GM18951 (cell line): Measurements from ENCODE around the gene CX3CL1.
"Not testable (repeated sequence)": the region's sequence is repeated elsewhere in the genome, so short reads cannot be mapped to it uniquely, and the experiment has no call there.

ENCODE experiments used
- POLR2A ChIP-seq: IDR thresholded peaks from 4 replicates; pipeline ENCODE4 v1.6.1; 2011; ENCODE audit warnings: mild to moderate bottlenecking; ENCODE audit not compliant: insufficient read length, insufficient read depth; ENCODE audit errors: extremely low read depth
- in situ Hi-C: fragments of 300-500 bp; cut with MboI; formaldehyde crosslinking; loops from one replicate; pipeline ENCODE4 v1.12.0; 2022; ENCODE audit warnings: low sequenced_read_pairs, mixed read lengths, inconsistent platforms; ENCODE audit not compliant: unreplicated experiment

The CX3CL1 gene

DNA sequence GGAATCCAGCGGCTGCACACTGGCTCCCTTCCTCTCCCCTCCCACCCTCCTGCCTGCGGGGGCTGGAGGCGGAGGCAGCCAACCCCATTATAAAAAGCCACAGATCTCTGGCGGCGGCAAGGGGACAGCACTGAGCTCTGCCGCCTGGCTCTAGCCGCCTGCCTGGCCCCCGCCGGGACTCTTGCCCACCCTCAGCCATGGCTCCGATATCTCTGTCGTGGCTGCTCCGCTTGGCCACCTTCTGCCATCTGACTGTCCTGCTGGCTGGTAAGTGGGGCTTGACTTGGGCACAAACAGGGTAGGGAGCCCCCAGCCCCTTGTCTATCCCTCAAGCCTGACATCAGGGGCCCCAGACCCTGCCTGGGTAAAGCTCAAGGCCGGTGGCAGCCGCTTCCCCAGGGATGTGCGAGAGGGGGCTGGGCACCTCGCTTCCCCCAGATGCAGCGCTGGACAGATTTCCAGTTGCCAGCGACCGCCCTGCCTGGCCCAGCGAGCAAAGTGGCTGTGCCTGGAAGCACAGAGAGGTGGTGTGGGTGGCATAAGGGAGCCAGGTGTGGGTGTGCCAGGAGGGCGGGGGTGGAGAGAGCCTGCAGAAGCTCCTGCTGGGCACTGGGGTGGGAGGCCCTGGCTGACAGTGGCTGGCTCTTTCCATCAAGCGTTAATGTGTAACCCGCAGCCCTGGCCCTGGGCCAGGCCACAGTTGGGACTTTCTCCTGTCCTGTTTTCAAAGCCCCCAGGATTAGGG lies at the start of gene CX3CL1:
Gene CX3CL1, plus strand, starts transcription at position 119 of the 745 bp plus-strand sequence. Its CDS starts 79 bp downstream, at position 198.
- in situ Hi-C loops: no loop called here
- TF ChIP-seq POLR2A: no peak

DNA sequence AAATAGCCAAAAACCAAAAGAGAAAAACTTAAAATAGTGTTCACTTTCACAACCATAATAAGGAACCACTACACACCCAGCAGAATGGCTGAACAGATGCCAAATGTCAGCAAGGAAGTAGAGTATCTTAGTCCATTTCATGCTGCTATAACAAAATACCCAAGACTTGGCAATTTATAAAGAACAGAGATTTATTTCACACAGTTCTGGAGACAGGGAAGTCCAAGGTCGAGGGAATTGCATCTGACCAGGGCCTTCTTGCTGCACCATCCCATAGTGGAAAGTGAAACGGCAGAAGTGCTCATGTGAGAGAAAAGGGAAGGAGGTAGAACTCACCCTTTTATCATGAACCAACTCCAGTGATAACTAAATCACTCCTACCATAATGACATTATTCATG lies 47.5 kb upstream of the CX3CL1 start:
- no peak for TF ChIP-seq POLR2A
- in situ Hi-C loops: no loop called here

DNA sequence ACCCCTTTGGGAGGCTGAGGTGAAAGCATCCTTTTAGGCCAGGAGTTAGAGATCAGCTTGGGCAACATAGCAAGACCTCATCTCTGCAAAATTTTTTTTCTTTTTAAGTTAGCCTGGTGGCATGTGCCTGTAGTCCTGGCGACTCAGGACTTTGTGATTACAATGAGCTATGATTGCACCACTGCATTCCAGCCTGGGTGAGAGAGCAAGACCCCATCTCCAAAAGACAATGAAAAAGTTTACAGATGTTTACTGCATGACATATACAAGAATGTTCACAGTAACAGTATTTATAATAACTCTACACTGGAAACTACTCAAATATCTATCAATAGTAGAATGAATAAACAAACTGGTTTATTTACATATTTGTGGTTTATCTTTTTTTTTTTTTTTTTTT lies 46.8 kb upstream of the CX3CL1 start:
- in situ Hi-C loops: no loop called here
- no peak for TF ChIP-seq POLR2A

DNA sequence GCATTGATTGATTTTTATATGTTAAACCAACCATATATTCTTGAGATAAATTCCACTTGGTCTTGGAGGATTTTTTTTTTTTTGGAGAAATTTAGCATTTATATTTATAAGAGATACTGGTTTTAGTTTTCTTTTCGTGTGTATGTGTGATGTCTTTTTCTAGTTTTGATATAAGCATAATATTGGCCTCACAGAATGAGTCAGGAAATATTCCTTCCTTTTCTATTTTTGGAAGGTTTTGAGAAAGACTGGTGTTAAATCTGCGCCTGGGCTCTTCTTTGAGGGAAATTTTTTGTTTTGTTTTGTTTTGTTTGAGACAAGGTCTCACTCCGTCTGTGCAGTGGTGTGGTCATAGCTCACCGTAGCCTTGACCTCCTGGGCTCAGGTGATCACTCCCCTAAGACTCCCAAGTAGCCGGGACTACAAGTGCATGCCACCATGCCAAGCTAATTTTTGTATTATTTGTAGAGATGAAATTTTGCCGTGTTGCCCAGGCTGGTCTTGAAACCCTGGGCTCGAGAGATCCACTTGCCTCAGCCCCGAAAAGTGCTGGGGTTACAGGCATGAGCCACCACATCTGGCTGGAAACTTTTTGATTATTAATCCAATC lies 42.5 kb upstream of the CX3CL1 start:
- TF ChIP-seq POLR2A: no peak
- in situ Hi-C loops: no loop called here

DNA sequence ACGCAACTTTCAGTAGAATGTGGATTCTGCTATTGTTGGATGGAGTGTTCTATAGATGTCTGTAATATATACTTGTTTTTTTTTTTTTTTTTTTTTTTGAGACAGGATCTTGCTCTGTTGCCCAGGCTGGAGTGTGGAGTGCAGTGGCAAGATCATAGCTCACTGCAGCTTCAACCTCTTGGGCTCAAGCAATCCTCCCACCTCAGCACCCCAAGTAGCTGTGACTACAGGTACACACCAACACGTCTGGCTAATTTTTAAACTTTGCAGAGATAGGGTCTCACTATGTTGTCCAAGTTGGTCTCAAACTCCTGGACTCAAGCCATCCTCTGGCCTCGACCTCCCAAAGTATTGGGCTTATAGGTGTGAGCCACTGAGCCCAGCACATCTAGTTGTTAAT lies 40.9 kb upstream of the CX3CL1 start:
- TF ChIP-seq POLR2A: no peak
- in situ Hi-C loops: no loop called here

DNA sequence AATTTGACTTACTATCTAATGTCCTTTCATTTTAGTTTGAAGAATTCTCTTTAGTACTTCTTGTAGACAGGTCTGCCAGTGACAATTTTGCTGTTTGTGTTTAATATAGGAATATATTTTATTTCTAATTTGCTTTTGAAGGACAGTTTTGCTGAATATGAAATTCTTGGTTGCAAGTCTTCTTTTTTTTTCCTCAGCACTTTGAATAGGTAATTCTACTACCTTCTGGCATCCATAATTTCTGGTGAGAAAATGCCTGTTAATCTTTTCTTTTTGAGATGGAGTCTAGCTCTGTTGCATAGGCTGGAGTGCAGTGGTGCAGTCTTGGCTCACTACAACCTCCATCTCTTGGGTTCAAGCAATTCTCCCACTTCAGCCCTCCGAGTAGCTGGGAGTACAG lies 38.9 kb upstream of the CX3CL1 start:
- TF ChIP-seq POLR2A: no peak
- in situ Hi-C loops: no loop called here

DNA sequence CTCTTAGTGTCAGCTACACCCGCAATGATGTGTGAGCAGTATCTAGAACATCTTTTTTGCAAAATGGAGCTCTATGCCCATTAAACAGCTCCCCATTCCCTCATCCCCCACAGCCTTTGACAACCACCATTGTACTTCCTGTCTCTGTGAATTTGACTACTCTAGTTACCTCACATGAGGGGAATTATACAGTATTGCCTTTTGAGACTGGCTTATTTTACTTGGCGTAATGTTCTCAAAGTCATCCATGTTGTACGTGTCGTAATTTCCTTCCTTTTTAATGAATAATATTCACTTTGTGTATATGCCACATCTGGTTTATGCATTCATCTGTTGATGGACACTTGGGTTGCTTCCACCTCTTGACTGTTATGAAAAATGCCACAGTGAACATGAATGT lies 36.9 kb upstream of the CX3CL1 start:
- in situ Hi-C loops: no loop called here
- TF ChIP-seq POLR2A: no peak

DNA sequence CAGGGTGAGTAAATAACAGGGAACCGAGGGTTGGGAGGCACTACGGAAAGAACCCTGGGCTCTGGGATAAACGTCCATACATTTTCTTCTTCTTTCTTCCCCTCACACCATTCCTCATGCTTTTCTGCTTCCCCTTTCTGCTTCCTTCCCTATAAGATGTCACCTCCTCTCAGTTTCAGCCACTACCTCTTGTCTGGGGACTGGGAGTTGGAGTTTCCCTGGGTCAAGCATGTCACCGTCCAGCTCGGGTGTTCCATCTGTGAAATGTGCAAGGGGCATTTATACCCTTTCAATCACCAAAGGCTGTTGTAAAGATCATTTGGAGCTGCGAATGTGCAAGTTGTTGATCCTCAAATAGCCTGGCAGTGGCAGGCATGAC lies 31.2 kb upstream of the CX3CL1 start:
- in situ Hi-C loops: no loop called here
- no peak for TF ChIP-seq POLR2A

DNA sequence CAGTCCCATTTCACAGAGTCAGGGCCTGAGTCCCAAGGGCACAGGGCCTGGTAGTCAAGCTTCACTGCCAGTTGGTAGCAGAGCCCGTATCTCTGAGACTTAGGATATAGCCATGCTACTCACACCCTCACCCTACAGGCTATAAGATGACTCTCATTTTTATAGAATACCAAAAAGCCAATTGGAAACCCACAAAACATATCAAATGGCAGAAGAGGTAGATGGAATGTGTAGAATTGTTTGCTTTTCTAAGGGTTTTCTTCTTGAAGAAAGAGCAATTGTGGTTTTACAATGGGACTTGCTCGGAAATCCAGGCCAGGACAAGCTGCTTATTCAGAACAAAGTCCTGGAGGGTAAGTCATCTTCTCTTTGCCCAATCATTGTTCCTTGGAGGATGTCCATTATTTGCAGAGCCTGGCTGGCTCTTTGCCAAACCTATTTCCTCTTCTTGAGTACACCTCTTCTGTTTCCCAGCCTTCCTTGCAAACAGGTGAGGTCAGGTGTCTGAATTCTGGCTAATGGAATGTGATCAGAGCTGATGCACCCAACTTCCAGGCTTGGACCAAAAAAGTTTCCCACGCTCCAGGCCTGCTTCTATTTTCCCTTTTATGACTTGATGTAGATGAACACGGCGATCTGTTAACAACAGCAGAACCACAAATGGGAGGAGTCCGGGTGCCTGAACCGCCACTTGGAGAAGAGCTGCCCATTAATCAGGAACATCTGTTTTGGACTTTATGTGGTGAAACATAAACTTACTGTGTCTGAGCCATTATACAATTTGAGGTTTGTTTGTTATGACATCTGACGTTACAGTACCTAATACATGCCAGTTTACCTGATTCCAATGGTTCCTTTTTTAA lies 30.6 kb upstream of the CX3CL1 start:
- in situ Hi-C loops: no loop called here
- no peak for TF ChIP-seq POLR2A

DNA sequence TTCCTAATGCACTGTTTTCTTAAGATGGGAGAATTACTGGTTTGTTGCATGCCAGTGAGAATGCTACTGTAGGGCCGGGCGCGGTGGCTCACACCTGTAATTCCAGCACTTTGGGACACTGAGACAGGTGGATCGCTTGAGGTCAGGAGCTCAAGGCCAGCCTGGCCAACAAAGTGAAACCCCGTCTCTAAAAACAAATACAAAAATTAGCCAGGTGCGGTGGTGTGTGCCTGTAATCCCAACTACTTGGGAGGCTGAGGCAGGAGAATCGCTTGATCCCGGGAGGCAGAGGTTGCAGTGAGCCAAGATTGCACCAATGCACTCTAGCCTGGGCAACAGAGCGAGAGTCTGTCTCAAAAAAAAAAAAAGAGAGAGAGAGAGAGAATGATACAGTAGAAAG lies 29.7 kb upstream of the CX3CL1 start:
- in situ Hi-C loops: not testable (repeated sequence)

DNA sequence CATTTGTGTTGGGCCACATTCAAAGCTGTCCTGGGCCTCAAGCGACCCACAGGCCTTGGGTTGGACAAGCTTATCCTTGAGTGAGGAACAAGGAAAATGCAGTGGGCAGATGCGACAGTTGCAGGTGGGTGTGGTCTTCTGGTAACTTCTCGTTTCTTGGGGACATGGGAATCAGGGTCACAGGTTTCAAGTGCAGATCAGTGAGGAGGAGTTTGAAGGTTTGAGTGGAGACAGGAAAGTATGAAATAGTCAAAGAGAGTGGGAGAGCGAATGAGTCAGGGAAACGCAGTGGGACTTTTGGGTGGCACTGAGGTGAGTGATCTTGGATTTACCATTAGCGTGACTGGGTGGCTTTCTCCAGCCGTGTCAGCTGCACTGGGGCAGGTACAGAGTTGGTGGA lies 29.1 kb upstream of the CX3CL1 start:
- in situ Hi-C loops: no loop called here

DNA sequence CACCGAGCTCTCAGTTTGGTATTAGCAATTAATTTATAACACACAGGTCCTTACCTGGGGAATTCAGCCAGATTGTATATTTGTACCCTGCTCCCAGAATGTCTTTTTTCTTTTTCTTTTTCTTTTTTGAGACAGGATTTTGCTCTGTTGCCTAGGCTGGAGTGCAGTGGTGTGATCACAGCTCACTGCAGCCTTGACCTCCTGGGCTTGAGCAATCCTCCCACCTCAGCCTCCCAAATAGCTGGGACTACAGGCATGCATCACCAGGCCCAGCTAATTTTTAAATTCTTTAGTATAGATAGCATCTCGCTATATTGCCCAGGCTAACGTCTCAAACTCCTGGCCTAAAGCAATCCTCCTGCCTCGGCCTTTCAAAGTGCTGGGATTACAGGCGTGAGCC lies 28.2 kb upstream of the CX3CL1 start:
- in situ Hi-C loops: not testable (repeated sequence)

More for the DNA sequence above, 29.1 kb upstream of the CX3CL1 start:
- TF ChIP-seq POLR2A: no peak

DNA sequence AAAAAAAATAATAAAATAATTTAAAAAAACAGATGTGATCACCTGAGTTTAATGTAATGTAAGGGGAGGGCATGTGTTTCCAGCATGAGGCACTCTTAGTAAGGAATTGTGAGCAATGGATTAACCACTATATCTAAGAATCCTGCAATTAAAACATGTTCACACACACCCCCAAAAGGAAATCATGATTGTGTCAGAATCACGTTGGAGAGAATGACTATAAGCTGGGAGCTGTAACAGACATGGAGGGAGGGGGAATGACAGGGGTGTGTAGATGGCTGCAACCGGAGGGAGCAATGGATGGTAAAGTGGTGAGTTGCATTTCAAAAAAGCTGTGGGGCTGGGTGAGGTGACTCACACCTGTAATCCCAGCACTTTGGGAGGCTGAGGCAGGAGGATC lies 27.3 kb upstream of the CX3CL1 start:
- TF ChIP-seq POLR2A: no peak
- in situ Hi-C loops: no loop called here
